H1 (cell line): ENCODE measurements around the gene RHOB. TPM values are rescaled to one million over a fixed set of nuclear protein-coding genes. Genes with fewer than 3 reads are reported as not detected.

ENCODE experiments used
- ATF2 ChIP-seq: IDR thresholded peaks from 2 replicates; pipeline ENCODE4 v1.6.1; 2012; ENCODE audit warnings: low read length, inconsistent platforms
- BRCA1 ChIP-seq: IDR thresholded peaks from 2 replicates; pipeline ENCODE4 v1.6.1; 2012; ENCODE audit warnings: low read depth, low read length, improper control_type of control experiment
- CHD1 ChIP-seq: IDR thresholded peaks from 2 replicates; pipeline ENCODE4 v1.6.1; 2012; ENCODE audit warnings: low read depth, low read length, improper control_type of control experiment
- CHD2 ChIP-seq: IDR thresholded peaks from 2 replicates; pipeline ENCODE4 v1.6.1; 2012; ENCODE audit warnings: low read length, improper control_type of control experiment
- CREB1 ChIP-seq: IDR thresholded peaks from 2 replicates; pipeline ENCODE4 v1.6.1; 2012; ENCODE audit warnings: inconsistent platforms
- CTBP2 ChIP-seq: IDR thresholded peaks from 2 replicates; pipeline ENCODE4 v1.7.0; 2011; ENCODE audit warnings: borderline replicate concordance, mild to moderate bottlenecking, moderate library complexity, mixed read lengths, low read length; ENCODE audit not compliant: insufficient read depth, insufficient read length
- KDM5A ChIP-seq: fragments of 200-600 bp; IDR thresholded peaks from 2 replicates; pipeline ENCODE4 v1.7.1; 2012; ENCODE audit warnings: mild to moderate bottlenecking, low read length, inconsistent platforms, mixed read lengths
- RFX5 ChIP-seq: IDR thresholded peaks from 2 replicates; pipeline ENCODE4 v1.6.1; 2011; ENCODE audit warnings: low read depth, low read length, improper control_type of control experiment, borderline replicate concordance
- SP4 ChIP-seq: IDR thresholded peaks from 2 replicates; pipeline ENCODE4 v1.6.1; 2012; ENCODE audit warnings: low read length, inconsistent platforms
- polyA plus RNA-seq, 7 experiments: library from polyadenylated mRNA; depleted of rRNA in 3 of 7; stranded (reverse) in 5 of 7; unstranded in 2 of 7; fragments of >200 nt in 5 of 7; fragments of 200-250 nt in 2 of 7; gene quantifications; 1 replicate in 5 of 7; 2 replicates in 1 of 7; 4 replicates in 1 of 7; pipeline versions ENCODE4 v1.2.1 to v1.2.3, GENCODE V29; 2011 to 2013; ENCODE audit warnings: missing spikeins in 2 of 7, mixed read lengths in 2 of 7
- total RNA-seq: library from RNA; stranded (reverse); fragmentation: NEBNext Ultra II Directional; extraction: Animal tissue kit (Norgen Biotek cat#: 25700); gene quantifications from 2 replicates; pipeline ENCODE4 v1.2.1, GENCODE V29; 2021
- TF ChIP-seq, protein P1 (sequence below): fragments of 300-600 bp; sonication (generic); IDR thresholded peaks from 2 replicates; pipeline ENCODE4 v1.7.1; 2012; ENCODE audit warnings: low read length, moderate library complexity, mild to moderate bottlenecking, inconsistent platforms; ENCODE audit not compliant: insufficient replicate concordance

RHOB gene
- total and polyA plus RNA-seq, 2 of the 8 experiments (the other 6 are each of a cell fraction or from before 2014, with no cell fraction given): 9.3 to 9.5 TPM

DNA sequence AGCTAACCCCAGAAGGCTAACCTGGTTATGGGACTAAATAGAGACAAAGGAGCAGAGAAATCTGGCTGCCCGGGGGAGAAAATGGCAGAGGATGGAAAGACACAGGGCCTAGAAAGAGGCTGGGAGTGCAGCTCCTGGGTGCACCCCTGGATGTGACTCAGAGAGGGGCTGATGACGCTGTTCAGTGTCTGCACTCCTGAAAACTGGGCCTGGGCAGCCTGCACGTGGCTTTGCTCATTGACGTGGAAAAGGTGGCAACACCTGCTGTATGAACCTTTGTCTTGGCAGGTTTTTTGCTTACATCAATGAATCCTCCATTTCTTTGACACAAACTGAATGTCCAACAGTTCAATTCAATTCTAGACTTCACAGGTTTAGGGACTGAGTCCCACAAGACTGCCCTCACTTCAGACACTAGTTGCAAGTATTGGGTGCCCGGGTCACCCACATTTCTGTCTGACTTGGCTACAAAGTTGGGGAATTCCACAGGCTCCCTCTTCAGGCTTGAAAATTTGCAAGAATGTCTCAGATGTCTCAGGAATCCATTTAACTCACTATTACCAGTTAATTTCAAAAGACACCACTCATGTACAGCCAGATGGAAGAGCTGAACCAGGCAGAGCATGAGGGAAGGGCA lies 48.9 kb upstream of the RHOB start (continued):
- TF ChIP-seq, protein P1, sequence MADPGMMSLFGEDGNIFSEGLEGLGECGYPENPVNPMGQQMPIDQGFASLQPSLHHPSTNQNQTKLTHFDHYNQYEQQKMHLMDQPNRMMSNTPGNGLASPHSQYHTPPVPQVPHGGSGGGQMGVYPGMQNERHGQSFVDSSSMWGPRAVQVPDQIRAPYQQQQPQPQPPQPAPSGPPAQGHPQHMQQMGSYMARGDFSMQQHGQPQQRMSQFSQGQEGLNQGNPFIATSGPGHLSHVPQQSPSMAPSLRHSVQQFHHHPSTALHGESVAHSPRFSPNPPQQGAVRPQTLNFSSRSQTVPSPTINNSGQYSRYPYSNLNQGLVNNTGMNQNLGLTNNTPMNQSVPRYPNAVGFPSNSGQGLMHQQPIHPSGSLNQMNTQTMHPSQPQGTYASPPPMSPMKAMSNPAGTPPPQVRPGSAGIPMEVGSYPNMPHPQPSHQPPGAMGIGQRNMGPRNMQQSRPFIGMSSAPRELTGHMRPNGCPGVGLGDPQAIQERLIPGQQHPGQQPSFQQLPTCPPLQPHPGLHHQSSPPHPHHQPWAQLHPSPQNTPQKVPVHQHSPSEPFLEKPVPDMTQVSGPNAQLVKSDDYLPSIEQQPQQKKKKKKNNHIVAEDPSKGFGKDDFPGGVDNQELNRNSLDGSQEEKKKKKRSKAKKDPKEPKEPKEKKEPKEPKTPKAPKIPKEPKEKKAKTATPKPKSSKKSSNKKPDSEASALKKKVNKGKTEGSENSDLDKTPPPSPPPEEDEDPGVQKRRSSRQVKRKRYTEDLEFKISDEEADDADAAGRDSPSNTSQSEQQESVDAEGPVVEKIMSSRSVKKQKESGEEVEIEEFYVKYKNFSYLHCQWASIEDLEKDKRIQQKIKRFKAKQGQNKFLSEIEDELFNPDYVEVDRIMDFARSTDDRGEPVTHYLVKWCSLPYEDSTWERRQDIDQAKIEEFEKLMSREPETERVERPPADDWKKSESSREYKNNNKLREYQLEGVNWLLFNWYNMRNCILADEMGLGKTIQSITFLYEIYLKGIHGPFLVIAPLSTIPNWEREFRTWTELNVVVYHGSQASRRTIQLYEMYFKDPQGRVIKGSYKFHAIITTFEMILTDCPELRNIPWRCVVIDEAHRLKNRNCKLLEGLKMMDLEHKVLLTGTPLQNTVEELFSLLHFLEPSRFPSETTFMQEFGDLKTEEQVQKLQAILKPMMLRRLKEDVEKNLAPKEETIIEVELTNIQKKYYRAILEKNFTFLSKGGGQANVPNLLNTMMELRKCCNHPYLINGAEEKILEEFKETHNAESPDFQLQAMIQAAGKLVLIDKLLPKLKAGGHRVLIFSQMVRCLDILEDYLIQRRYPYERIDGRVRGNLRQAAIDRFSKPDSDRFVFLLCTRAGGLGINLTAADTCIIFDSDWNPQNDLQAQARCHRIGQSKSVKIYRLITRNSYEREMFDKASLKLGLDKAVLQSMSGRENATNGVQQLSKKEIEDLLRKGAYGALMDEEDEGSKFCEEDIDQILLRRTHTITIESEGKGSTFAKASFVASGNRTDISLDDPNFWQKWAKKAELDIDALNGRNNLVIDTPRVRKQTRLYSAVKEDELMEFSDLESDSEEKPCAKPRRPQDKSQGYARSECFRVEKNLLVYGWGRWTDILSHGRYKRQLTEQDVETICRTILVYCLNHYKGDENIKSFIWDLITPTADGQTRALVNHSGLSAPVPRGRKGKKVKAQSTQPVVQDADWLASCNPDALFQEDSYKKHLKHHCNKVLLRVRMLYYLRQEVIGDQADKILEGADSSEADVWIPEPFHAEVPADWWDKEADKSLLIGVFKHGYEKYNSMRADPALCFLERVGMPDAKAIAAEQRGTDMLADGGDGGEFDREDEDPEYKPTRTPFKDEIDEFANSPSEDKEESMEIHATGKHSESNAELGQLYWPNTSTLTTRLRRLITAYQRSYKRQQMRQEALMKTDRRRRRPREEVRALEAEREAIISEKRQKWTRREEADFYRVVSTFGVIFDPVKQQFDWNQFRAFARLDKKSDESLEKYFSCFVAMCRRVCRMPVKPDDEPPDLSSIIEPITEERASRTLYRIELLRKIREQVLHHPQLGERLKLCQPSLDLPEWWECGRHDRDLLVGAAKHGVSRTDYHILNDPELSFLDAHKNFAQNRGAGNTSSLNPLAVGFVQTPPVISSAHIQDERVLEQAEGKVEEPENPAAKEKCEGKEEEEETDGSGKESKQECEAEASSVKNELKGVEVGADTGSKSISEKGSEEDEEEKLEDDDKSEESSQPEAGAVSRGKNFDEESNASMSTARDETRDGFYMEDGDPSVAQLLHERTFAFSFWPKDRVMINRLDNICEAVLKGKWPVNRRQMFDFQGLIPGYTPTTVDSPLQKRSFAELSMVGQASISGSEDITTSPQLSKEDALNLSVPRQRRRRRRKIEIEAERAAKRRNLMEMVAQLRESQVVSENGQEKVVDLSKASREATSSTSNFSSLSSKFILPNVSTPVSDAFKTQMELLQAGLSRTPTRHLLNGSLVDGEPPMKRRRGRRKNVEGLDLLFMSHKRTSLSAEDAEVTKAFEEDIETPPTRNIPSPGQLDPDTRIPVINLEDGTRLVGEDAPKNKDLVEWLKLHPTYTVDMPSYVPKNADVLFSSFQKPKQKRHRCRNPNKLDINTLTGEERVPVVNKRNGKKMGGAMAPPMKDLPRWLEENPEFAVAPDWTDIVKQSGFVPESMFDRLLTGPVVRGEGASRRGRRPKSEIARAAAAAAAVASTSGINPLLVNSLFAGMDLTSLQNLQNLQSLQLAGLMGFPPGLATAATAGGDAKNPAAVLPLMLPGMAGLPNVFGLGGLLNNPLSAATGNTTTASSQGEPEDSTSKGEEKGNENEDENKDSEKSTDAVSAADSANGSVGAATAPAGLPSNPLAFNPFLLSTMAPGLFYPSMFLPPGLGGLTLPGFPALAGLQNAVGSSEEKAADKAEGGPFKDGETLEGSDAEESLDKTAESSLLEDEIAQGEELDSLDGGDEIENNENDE: no peak
- TF ChIP-seq CHD2 (no peak), KDM5A (no peak), CREB1 (no peak), CHD1 (no peak), RFX5 (no peak), BRCA1 (no peak), ATF2 (no peak), SP4 (no peak), CTBP2 (no peak)
